HG02642 (cell line): Measurements from ENCODE around the gene GREB1L.

Experiments
- ATAC-seq: cut with Tn5 transposase; IDR thresholded peaks from one replicate; pipeline ENCODE4 v1.9.1; 2021; ENCODE audit warnings: mild to moderate bottlenecking; ENCODE audit not compliant: unreplicated experiment, poor library complexity

Gene GREB1L

DNA sequence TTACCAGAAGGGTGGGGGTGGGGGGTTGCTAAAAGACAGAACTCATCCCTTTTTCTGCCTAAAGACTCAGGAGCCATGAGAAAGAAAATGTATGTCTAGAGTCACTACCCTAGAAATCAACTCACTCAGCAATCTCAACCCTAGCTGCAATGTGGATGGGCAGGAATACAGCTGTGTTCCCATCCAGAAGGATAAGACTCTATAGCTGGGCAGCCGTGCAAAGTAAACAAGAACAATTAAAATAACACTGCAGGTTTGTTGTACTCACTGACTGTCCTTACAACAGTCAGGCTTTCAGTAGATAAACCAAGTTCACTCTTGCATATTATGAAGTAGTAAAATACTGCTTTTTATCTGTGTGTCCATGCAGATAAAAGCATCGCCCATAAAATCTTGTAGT, 284.4 kb downstream of the GREB1L start:
- no peak for ATAC-seq

DNA sequence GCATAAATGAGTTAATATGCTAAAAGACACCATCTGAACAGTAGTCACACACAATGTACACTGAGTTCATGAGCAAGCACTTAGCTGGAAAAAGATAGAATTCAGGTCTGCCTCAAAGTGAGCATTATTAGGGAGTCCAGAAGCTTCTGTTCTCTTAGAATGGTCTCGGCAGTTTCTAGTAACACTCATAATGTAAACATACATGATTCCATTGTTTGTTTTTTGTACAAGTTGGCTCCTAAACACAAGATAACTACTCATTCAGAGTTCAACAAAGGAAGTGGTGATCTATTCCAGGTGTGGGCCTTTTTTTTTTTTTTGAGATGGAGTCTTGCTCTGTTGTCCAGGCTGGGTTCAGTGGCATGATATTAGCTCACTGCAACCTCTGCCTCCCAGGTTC, 292.3 kb downstream of the GREB1L start:
- ATAC-seq: no peak

DNA sequence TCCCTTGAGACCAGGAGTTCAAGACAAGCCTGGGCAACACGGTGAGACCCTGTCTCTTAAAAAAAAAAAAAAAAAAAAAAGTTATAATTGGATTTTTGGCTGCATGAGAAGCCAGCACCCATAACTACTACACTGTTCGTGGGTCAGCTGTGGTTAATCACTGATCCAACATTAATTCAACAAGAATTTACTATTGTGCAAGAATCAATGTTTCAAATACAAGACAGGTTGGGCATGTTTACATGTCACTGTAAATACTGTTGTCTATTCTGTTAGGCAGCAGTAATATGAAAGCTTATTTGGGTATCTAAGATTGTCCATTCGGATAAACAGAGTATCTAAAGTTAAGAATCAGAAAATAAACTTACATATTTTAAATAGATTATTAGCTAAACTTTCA, 296.2 kb downstream of the GREB1L start:
- ATAC-seq: no peak

DNA sequence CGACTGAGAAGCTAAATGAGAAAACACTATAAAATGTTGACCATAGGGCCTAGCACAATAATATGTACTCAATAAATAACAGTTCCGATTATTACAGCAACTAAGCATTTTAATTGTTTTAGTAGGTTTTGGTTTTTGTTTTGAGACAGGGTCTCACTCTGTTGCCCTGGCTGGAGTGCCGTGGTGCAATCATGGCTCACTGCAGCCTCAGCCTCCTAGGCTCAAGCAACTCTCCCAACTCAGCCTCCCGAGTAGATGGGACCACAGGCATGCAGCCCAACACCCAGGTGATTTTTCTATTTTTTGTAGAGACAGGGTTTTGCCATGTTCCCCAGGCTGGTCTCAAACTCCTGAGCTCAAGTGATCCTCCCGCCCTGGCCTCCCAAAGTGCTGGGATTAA, 304.4 kb downstream of the GREB1L start:
- no peak for ATAC-seq

DNA sequence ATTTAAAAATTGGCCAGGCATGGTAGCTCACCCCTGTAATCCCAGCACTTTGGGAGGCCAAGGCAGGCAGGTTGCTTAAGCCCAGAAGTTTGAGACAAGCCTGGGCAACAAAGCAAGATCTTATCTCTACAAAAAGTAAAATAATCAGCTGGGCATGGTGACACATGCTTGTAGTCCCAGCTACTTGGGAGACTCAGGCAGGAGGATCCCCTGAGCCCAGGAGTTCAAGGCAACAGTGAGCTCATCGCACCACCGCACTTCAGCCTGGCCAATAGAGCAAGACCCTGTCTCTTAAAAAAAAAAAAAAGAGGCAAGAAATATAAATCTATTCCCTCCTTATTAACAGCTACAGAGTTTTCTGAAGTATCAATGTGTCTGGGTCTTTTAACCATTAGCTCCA, 306.6 kb downstream of the GREB1L start:
- ATAC-seq: no peak

DNA sequence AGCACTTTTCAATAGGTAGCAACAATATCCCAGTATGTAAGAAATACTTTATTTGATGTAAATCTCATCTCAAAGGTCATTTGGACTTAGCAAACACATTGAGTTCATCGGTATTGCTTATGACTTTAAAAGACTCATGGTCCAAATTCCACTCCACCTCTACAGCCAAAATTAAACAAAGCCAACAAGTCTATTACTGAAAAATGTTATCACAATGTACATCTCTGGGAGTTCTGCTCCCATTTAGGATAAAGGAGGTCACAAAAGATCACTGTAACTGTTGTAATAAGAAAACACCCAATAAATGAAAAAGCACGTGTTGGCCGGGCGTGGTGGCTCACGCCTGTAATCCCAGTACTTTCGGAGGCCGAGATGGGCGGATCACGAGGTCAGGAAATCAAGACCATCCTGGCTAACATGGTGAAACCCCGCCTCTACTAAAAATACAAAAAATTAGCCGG, 308.5 kb downstream of the GREB1L start:
- no peak for ATAC-seq

DNA sequence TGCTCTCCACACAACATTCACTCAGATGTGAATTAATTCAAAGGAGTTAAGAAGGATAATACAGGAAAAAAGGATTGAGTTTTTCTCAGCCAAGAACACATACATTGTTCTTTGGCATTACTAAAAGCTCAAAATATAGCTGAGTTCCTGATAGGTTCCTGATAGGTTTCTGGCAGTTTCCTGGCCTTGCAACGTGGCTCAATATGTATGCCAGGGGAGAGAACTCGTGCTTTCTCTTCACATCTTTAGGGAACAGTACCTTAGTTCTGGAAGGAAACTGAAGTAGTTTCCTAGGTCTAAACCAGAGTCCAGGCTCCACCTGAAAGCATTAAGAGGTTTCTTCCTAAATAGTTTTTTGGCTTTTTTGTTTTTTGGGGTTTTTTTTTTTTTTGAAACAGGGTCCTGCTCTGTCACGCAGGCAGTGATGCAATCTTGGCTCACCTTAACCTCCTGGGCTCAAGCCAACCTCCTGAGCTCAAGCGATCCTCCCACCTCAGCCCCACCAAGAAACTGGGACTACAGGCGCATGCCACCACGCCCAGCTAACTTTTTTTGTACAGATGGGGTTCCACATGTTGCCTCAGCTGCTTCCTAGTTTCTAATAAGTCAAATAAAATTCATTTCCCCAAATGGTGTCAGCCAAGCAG, 315.7 kb downstream of the GREB1L start:
- ATAC-seq: no peak

DNA sequence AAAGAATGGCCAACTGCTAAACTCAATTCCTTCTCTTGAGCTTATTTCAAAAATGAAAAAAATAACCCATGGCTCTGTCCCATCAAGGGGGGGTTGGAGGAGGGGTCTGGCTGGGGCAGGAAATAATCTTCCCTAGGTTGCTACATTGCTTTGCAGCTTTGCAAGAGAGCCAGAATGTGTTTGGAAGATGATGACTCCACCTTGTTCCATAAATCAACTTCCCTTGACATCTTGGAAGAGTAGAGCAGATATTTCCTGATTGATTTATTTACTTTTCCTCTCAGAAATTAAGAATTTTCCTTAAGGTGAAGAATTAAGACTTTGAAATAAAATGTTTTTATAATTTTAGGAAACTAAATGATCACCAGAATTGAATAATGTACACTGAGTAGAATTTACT, 317.2 kb downstream of the GREB1L start:
- no peak for ATAC-seq

DNA sequence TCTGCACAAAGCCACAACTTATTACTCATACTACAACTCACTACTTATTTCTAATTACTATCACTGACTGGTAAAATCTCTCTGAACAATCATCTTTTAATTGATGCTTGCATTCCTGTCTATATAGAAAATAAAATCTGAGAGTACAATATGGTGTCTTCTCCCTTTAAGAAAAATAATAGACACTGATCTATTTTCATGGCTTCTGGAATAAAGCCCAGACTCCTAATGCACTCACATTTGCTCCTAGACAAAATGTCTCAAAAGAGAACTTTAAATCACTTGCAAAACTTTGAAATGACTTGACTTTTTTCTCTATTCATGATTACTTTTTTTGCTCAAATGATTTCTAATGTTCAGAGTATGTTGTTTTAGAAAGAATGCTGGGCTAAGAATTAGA, 329.7 kb downstream of the GREB1L start:
- no peak for ATAC-seq
